HG03354 (cell line): Measurements from ENCODE around the gene GRIN2B.
A peak's percentile ranks its signal among the peaks of the same experiment; 100 is the strongest.

ENCODE experiments used
- ATAC-seq: cut with Tn5 transposase; IDR thresholded peaks from one replicate; pipeline ENCODE4 v1.9.1; 2021; ENCODE audit warnings: mild to moderate bottlenecking; ENCODE audit not compliant: unreplicated experiment, poor library complexity, severe bottlenecking

GRIN2B gene

GRCh38 chr12:13959131-13959723 is 22.2 kb downstream of the GRIN2B start:
- no peak for ATAC-seq

- ATAC-seq: no peak
These were observed 23.8 kb downstream of the GRIN2B start for GRCh38 chr12:13957576-13957975.

- no peak for ATAC-seq
These were observed 25.3 kb downstream of the GRIN2B start for GRCh38 chr12:13956060-13956590.

- no peak for ATAC-seq
These were observed 29.3 kb downstream of the GRIN2B start for GRCh38 chr12:13952096-13952495.

- ATAC-seq: no peak
These were observed 30.9 kb downstream of the GRIN2B start for GRCh38 chr12:13950502-13950901.

GRCh38 chr12:13948621-13949020 is 32.8 kb downstream of the GRIN2B start:
- ATAC-seq: no peak

- ATAC-seq: no peak
These were observed 34.0 kb downstream of the GRIN2B start for GRCh38 chr12:13947276-13947946.

GRCh38 chr12:13945641-13946040 is 35.8 kb downstream of the GRIN2B start:
- no peak for ATAC-seq

GRCh38 chr12:13945236-13945635 is 36.2 kb downstream of the GRIN2B start:
- no peak for ATAC-seq

GRCh38 chr12:13942826-13943225 is 38.6 kb downstream of the GRIN2B start:
- ATAC-seq: no peak

GRCh38 chr12:13941258-13942249 is 39.8 kb downstream of the GRIN2B start:
- ATAC-seq: peak; percentile 70

GRCh38 chr12:13940335-13940865 is 41.0 kb downstream of the GRIN2B start:
- ATAC-seq: no peak

- ATAC-seq: no peak
These were observed 43.7 kb downstream of the GRIN2B start for GRCh38 chr12:13937735-13938134.

GRCh38 chr12:13935169-13935568 is 46.2 kb downstream of the GRIN2B start:
- no peak for ATAC-seq
